Measurements from ENCODE around the gene RPS18. TPM values are rescaled to one million over a fixed set of nuclear protein-coding genes. Genes with fewer than 3 reads are reported as not detected.

Gene RPS18
- total and polyA plus RNA-seq, 2 of the 4 experiments (the other 2 are of a cell fraction) = 6,577 to 8,417 TPM

DNA sequence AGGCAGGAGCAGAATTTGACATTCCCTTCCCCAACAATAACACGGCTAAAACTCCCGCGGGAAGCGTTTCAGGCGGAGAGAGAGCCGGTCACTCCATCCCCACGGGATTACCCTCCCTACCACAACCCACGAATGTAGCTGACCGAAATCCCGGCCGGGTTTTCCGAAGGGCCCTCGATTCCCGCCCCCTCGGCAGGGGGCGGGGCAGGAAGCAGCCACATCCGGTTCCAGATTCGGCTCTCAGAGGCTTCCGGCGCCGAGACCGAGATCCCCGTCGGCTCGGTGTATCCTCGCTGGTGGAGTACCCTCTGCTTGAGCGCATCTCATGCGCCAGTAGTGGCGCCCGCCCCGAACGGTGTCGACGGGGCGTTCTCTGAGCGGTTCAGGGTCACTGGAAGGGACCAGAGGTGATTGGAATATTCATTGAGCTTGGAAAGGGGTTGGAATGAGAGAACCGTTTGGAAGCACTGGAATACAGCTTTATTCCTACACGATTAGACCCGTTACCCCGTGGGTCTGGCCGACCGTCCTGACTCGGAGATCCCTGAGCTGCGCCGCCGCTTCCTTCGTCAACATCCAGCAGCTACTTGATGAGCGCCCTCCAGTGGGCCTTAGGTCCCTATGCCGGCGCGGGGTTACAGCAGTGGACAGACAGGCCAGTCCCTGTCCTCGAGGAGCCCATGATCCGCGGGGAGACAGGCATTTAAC, 27.5 kb downstream of the RPS18 start:
- DNase-seq (peak; percentile 88), ATAC-seq (ENCODE audit: low read depth) (peak; percentile 70)
- intact Hi-C loops (cut with micrococcal nuclease) = loop anchor here (1.0 to 5.0 kb wide), 2 partner anchors 14 to 118 kb away; partner anchors contain the start of gene CUTA
- Histone ChIP-seq H2BK120ac (ENCODE audit: low read depth, low read length) (peak overlapping the region; percentile 77), H3K27ac (ENCODE audit: insufficient read depth, low read length) (peak overlapping the region; percentile 87), H2AK9ac (replicated peaks; ENCODE audit: low read depth, low read length, poor library complexity) (peak overlapping the region; percentile 98), H3K79me1 (ENCODE audit: low read depth in 1 of 2, low read length in 2 of 2) (peaks cover 15 to 38% of the 10 kb centered on the region in 2 experiments; a peak in 3 of 4 replicates), H3K4ac (ENCODE audit: low read depth, low read length) (peak overlapping the region; percentile 95), H3K9ac (ENCODE audit: low read depth, low read length) (peak overlapping the region; percentile 91), H3K23ac (ENCODE audit: low read depth, low read length) (peak overlapping the region; percentile 99), H3K4me2 (ENCODE audit: low read depth, low read length) (peak overlapping the region; percentile 95), H4K5ac (ENCODE audit: low read depth, low read length) (peak overlapping the region; percentile 50), H3K36me3 (ENCODE audit: control insufficient read depth, insufficient read depth, low read length) (peaks cover 19% of the 10 kb centered on the region), H3K27me3 (ENCODE audit: control insufficient read depth, insufficient read depth, low read length) (no peaks in the 10 kb centered on the region), H2BK20ac (ENCODE audit: low read depth, low read length) (no peak overlapping the region), H2AFZ (replicated peaks; ENCODE audit: low read length, poor library complexity) (peak overlapping the region; percentile 93), H3K56ac (ENCODE audit: extremely low read depth, insufficient read depth, low read length) (peak overlapping the region; percentile 93), H2AK5ac (ENCODE audit: low read depth, low read length) (peak overlapping the region; percentile 90), H4K8ac (ENCODE audit: low read depth in 2 of 2, low read length in 2 of 2) (peak overlapping the region; percentile 46 to 87), H3K9me1 (ENCODE audit: insufficient read depth, low read length) (no peaks in the 10 kb centered on the region), H4K20me1 (ENCODE audit: insufficient read depth, low read length) (peaks cover 12% of the 10 kb centered on the region), H3K4me1 (ENCODE audit: control insufficient read depth, insufficient read depth, low read length) (no peaks in the 10 kb centered on the region), H4K91ac (ENCODE audit: insufficient read depth, low read depth, low read length) (peak overlapping the region; percentile 88), H2BK5ac (ENCODE audit: low read depth, low read length, poor library complexity, severe bottlenecking) (peak overlapping the region; percentile 91), H3K18ac (ENCODE audit: low read depth, low read length) (peak overlapping the region; percentile 55), H3K9me3 (ENCODE audit: control insufficient read depth, insufficient read depth, low read length) (no peaks in the 10 kb centered on the region), H2BK15ac (ENCODE audit: low read depth, low read length) (no peak overlapping the region), H3K4me3 (ENCODE audit: insufficient read depth, low read depth, low read length) (peak overlapping the region; percentile 78), H3K14ac (replicated peaks; ENCODE audit: low read depth, low read length) (peak overlapping the region; percentile 96)
- 1% methylated on average over 16 of the region's 54 CpGs; no CpG with 5 or more reads in 1 of the 2 experiments for WGBS, 2 experiments (ENCODE audit: extremely low coverage in 2 of 2, insufficient read length in 1 of 2)
- ChIA-PET CTCF (interaction anchor here (0.6 to 1.0 kb wide), 3 partner anchors 10 to 75 kb away, joined by 3 to 5 read pairs (median 3); partner anchors contain the start of genes PFDN6 and WDR46), POLR2A (ENCODE audit: unreplicated experiment) (interaction anchor here (1.0 kb wide), 1 partner anchor 14 kb away, joined by 3 read pairs; the partner anchor contains the start of gene TAPBP)
- dilution Hi-C loops (cut with HindIII; ENCODE audit: low sequenced_read_pairs, unreplicated experiment) = no loop called here
- BruUV-seq (replicated peaks) = TSS peak; percentile 77
- in situ Hi-C loops (cut with MboI; ENCODE audit: low sequenced_read_pairs) = no loop called here
- TF ChIP-seq POLR2A (IDR thresholded peaks at IDR 0.05; ENCODE audit: low read depth, low read length) (peak; percentile 91), MAZ (IDR thresholded peaks at IDR 0.05; ENCODE audit: borderline replicate concordance, low read depth, low read length) (peak; percentile 95), FOS (IDR thresholded peaks at IDR 0.05; ENCODE audit: low read depth, low read length) (no peak), CHD1 (IDR thresholded peaks at IDR 0.05; ENCODE audit: low read depth, low read length) (peak; percentile 91), MXI1 (IDR thresholded peaks at IDR 0.05; ENCODE audit: borderline replicate concordance, low read depth, low read length) (peak; percentile 54), SMC3 (IDR thresholded peaks at IDR 0.05; ENCODE audit: low read depth, low read length) (peak; percentile 46), RFX5 (IDR thresholded peaks at IDR 0.05; ENCODE audit: low read depth, low read length) (no peak), BHLHE40 (IDR thresholded peaks at IDR 0.05; ENCODE audit: low read depth, low read length) (0 out of 2 replicates have a peak, but pooled peaks have one; percentile 17), CEBPB (IDR thresholded peaks at IDR 0.05; ENCODE audit: low read depth, low read length) (no peak), RAD21 (IDR thresholded peaks at IDR 0.05; ENCODE audit: low read length) (peak; percentile 57), MAFK (IDR thresholded peaks at IDR 0.05; ENCODE audit: low read depth, low read length) (no peak), NFE2L2 (IDR thresholded peaks at IDR 0.05; ENCODE audit: low read depth, low read length) (no peak), RCOR1 (IDR thresholded peaks at IDR 0.05; ENCODE audit: insufficient replicate concordance, low read length) (no peak)
- TF ChIP-seq, protein P1, sequence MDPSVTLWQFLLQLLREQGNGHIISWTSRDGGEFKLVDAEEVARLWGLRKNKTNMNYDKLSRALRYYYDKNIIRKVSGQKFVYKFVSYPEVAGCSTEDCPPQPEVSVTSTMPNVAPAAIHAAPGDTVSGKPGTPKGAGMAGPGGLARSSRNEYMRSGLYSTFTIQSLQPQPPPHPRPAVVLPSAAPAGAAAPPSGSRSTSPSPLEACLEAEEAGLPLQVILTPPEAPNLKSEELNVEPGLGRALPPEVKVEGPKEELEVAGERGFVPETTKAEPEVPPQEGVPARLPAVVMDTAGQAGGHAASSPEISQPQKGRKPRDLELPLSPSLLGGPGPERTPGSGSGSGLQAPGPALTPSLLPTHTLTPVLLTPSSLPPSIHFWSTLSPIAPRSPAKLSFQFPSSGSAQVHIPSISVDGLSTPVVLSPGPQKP (IDR thresholded peaks at IDR 0.05; ENCODE audit: borderline replicate concordance, low read depth, low read length) = no peak
- TF ChIP-seq, protein P2, sequence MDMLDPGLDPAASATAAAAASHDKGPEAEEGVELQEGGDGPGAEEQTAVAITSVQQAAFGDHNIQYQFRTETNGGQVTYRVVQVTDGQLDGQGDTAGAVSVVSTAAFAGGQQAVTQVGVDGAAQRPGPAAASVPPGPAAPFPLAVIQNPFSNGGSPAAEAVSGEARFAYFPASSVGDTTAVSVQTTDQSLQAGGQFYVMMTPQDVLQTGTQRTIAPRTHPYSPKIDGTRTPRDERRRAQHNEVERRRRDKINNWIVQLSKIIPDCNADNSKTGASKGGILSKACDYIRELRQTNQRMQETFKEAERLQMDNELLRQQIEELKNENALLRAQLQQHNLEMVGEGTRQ (IDR thresholded peaks at IDR 0.05; ENCODE audit: low read depth, low read length) = no peak; the same call in 1 of the 2 replicates
